HAP-1 (cell line): Measurements from ENCODE around the gene AIF1L.

Experiments used
- DNase-seq, 2 experiments: peaks; one replicate each; pipeline ENCODE4 v3.0.0-alpha.2; 2016 to 2020; ENCODE audit warnings: low spot score in 2 of 2
- H3K27me3 ChIP-seq: fragments of 250-450 bp; sonication (Bioruptor Pico); 2 replicates; pipeline ENCODE4 v1.5.1; 2020; ENCODE audit warnings: low read depth, mild to moderate bottlenecking, moderate library complexity
- H3K36me3 ChIP-seq: fragments of 250-450 bp; sonication (Bioruptor Pico); replicated peaks from 2 replicates; pipeline ENCODE4 v1.5.1; 2020; ENCODE audit warnings: mild to moderate bottlenecking
- H3K4me1 ChIP-seq: fragments of 250-450 bp; sonication (Bioruptor Pico); 2 replicates; pipeline ENCODE4 v1.5.1; 2020; ENCODE audit warnings: mild to moderate bottlenecking
- H3K4me3 ChIP-seq: fragments of 250-450 bp; sonication (Bioruptor Pico); 2 replicates; pipeline ENCODE4 v1.5.1; 2020; ENCODE audit warnings: mild to moderate bottlenecking, moderate library complexity
- H3K9me3 ChIP-seq: fragments of 250-450 bp; sonication (Bioruptor Pico); 2 replicates; pipeline ENCODE4 v1.5.1; 2020; ENCODE audit warnings: mild to moderate bottlenecking, moderate library complexity
- in situ Hi-C: fragments of 300-500 bp; cut with MboI; formaldehyde crosslinking; loops from 3 replicates; pipeline ENCODE4 v1.14.3; 2020; ENCODE audit warnings: low sequenced_read_pairs, inconsistent platforms, mixed read lengths

The AIF1L gene

GRCh38 chr9:131161585-131161984 lies 65.3 kb downstream of the AIF1L start:
- peaks cover 52% of the 10 kb centered on the region for H3K36me3 ChIP-seq
- no peak for DNase-seq
- no peaks in the 10 kb centered on the region for H3K9me3 ChIP-seq
- H3K4me1 ChIP-seq: no peaks in the 10 kb centered on the region
- no peak overlapping the region for H3K4me3 ChIP-seq
- in situ Hi-C loops: no loop called here
- no peaks in the 10 kb centered on the region for H3K27me3 ChIP-seq

GRCh38 chr9:131162886-131163285 lies 66.6 kb downstream of the AIF1L start:
- in situ Hi-C loops: no loop called here
- no peaks in the 10 kb centered on the region for H3K9me3 ChIP-seq
- no peaks in the 10 kb centered on the region for H3K27me3 ChIP-seq
- no peak overlapping the region for H3K4me3 ChIP-seq
- no peak for DNase-seq
- H3K36me3 ChIP-seq: peaks cover 52% of the 10 kb centered on the region
- no peaks in the 10 kb centered on the region for H3K4me1 ChIP-seq

- in situ Hi-C loops: no loop called here
Observed at GRCh38 chr9:131165523-131165922, 69.2 kb downstream of the AIF1L start.

DNA sequence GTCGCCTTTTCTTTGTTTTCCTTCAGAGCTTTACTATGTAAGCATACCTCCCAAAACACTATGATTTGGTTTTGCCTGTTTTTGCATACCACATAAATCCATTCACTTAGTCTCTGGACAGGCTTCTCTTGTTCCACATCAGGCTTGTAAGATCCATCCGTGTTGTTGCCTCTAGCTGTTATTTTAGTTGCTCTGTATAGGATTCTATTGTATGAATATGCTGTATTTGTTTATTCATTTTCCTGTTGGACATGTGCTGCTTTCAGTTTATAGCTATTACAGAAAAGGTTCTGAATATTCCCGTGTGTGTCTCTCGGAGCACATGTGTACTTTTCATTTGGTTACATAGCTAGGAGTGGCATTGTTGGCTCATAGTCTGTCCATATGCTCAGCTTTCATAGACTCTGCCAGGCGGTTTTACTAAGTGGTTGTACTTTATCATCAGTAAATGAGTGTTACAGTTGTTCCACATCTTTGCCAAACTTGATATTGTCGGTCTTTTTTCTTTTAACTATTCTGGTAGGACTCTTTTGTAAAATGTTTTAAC lies 70.9 kb downstream of the AIF1L start:
- in situ Hi-C loops: no loop called here
- peaks cover 28% of the 10 kb centered on the region for H3K36me3 ChIP-seq
- no peak for DNase-seq

More at GRCh38 chr9:131165523-131165922, 69.2 kb downstream of the AIF1L start:
- Histone ChIP-seq H3K36me3 (peaks cover 33% of the 10 kb centered on the region), H3K4me3 (no peak overlapping the region), H3K9me3 (no peaks in the 10 kb centered on the region), H3K4me1 (no peaks in the 10 kb centered on the region), H3K27me3 (no peaks in the 10 kb centered on the region)
- DNase-seq: no peak

DNA sequence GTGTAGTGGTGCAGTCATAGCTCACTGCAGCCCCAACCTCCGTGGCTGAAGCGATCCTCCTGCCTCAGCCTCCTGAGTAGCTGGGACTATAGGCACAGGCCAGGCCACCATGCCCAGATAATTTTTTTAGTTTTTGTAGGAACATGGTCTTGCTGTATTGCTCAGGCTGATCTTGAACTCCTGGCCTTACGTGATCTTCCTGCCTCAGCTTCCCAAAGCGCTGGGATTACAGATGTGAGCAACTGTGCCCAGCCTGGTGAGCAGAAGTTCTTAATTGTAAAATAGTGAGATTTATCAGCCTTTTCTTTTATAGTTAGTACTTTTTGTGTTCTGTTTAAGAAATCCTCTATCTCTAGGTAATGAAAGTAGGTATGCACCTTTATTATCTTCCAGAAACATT lies 71.6 kb downstream of the AIF1L start:
- in situ Hi-C loops: no loop called here
- Histone ChIP-seq H3K9me3 (no peaks in the 10 kb centered on the region), H3K4me3 (no peak overlapping the region), H3K27me3 (no peaks in the 10 kb centered on the region), H3K36me3 (peaks cover 25% of the 10 kb centered on the region), H3K4me1 (no peaks in the 10 kb centered on the region)
- DNase-seq: no peak

More for the DNA sequence above, 70.9 kb downstream of the AIF1L start:
- no peaks in the 10 kb centered on the region for H3K27me3 ChIP-seq
- no peaks in the 10 kb centered on the region for H3K9me3 ChIP-seq
- H3K4me3 ChIP-seq: no peak overlapping the region
- no peaks in the 10 kb centered on the region for H3K4me1 ChIP-seq

- Histone ChIP-seq H3K4me1 (no peaks in the 10 kb centered on the region), H3K27me3 (no peaks in the 10 kb centered on the region), H3K9me3 (no peaks in the 10 kb centered on the region), H3K36me3 (peaks cover 22% of the 10 kb centered on the region), H3K4me3 (no peak overlapping the region)
- in situ Hi-C loops: no loop called here
- no peak for DNase-seq
Observed at GRCh38 chr9:131169563-131170240, 73.4 kb downstream of the AIF1L start.
